T-helper 2 cell treated with Interferon-gamma antibody and Interleukin-4, amounts not matched to agents 100 ng/mL and 5 ng/mL, for 36 hours (primary cell): ENCODE measurements around the gene BMP7. TPM values are rescaled to one million over a fixed set of nuclear protein-coding genes. Genes with fewer than 3 reads are reported as not detected.
"Not testable (repeated sequence)": the region's sequence is repeated elsewhere in the genome, so short reads cannot be mapped to it uniquely, and the experiment has no call there.

ENCODE experiments used
- intact Hi-C: fragments of 100-400 bp; cut with micrococcal nuclease; formaldehyde crosslinking; loops from one replicate; pipeline ENCODE4 v1.15.1; 2023
- total RNA-seq: library from RNA; stranded (reverse); gene quantifications from 2 replicates; pipeline ENCODE4 v1.2.3, GENCODE V29; 2022

Gene BMP7
- total RNA-seq, 1 donor from 2014 or later, result not detected

DNA sequence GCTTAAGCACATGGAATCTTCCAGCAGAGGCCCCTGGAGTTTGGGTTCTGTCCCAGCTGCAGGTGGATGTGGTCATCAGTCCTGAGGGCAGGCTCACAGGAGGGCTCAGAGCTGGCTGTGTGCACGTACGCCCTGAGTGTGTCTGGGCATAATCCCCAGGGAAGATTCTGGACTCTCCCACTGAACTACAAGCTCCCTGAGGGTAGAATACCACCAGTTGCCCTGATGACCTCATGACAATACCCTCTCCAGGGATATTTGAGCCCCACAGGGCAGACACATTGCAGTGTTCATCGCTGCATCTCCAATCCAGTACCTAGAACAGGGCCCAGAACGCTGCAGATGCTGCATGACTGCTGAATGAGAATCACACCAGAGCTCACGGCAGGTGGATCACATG, 92.5 kb downstream of the BMP7 start:
- intact Hi-C loops, result no loop called here

DNA sequence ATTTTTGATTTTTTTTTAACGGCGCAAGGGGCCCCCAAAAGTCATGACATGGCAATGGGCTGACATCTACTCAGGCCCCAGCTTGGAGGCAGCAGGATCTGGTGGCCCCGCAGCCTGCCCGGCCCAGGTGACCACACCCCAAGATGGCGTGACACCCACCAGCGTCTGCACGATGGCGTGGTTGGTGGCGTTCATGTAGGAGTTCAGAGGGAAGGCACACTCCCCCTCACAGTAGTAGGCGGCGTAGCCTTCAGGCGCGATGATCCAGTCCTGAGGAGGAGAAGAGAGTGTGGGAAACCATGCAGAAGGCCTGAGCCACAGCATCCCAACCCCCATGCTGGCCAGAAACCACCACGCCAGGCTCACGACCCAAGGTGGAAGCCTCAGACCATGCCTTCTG, 93.4 kb downstream of the BMP7 start:
- intact Hi-C loops, result no loop called here

DNA sequence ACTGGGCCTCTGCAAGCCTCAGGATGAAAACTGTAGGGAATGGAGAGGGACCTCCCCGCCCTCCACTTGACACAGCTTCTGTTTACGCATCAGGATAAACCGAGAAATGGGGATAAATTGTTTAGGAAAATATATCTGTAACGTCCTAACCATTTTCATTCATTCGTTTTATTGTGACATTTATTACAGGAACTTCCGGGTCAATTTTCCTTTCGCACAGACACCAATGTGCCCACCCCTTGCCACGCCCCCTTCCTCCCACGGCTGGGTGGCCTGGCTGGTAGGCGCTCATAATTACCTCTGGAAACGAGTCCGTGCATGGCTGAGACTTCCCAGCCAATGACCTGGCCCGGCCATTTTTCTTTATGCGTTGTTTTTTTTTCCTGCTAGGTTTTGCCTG, 96.1 kb downstream of the BMP7 start:
- intact Hi-C loops, result no loop called here

DNA sequence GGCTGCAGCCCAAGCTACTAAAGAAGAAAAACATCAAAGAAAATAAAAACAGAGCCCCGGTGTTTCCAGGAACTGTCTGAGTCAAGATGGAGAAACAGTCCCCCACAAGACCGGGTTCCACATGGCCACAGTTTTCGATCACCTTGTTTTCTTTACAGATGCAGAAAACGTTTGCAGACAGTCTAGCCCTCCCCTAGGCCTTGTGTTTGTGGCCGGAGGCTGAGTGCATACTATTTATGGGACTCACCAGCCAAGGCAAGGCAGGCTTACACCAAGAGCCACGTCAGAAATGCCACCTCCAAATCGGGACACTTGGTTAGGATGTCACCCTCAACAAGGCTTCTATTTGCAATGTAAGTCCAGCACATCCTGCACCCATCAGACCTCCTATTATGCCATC, 97.3 kb downstream of the BMP7 start:
- intact Hi-C loops, result no loop called here

DNA sequence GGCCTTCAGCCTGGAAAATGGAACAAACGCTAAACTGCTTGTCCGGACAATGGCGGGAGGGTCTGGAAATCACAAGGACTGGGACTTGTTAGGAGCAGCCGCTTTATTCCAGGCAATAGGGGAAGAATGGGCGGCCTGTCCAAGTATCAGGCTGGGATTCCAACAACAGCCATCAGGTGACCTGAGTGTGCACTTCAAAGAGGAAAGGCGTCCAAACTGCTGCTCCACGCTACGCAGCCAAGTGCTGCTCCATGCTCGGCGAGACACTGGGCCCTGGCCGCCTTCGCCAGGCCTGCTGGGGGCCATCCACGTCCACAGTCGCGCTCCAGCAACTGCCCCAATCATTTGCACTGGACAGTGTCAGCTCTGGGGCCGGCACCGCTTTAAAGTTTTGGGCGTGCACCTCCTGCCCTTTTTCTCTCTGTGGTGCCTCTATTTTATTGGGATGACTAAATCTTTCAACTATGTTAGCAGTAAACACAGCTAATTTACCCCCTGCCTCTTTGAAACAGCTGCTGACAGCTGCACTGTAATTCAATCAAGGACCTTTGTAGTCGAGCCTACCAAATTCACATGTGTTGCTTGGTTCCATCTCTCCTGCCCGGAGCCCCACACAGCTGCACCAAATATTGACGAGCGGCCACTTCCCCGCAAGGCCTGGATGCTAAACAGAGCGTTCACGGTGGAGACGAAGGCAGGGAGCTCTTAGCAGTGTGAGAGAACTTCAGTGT, 98.3 kb downstream of the BMP7 start:
- intact Hi-C loops, result no loop called here

DNA sequence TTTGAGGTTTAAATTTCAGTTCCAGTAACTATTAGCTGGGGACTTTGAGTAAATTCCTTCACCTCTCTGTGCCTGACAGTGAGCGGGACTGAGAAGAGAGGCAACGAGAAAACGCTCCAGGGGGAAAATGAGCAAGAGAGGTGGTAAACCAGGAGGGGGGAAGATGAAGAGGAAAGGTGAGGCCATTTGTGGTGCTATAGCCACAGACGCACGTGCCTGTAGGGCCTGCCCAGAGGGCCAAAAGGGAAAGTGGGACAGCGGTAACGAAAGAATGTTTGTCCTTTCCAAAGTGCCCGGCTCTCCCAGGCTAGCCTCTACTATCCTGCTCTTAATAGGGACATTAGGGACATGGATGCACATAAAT, 99.2 kb downstream of the BMP7 start:
- intact Hi-C loops, result no loop called here

DNA sequence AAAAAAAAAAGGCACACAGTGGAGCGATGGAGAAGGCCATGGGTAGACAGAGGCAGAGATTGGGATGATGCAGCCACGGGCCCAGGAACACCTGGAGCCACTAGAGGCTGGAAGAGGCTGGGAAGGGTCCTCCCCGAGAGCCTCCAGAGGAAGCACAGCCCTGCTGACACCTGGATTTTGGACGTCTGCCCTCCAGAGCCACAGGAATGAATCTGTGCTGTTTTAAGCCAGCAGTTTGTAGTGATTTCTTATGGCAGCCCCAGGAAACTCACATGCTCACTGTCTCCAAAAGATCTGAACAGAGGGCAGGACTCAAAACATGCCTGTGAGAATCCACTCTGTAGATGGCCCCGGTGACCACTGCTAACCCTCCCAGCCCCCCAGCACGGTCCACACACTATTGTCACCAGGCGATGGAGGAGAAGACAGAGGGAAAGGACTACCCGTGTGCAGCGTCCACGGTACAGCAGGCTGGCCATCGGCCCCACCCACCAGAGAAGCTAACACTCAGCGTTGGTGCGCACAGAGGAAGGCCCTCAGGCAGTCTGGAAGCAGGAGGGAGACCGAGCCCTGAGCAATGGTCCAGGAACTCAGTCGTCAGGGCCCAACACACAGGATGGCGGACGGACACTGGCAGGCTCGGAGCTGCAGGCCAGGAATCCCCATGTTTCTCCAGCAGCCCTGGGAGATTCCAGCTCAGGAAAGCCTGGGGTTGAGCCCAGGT, 99.7 kb downstream of the BMP7 start:
- intact Hi-C loops, result no loop called here

DNA sequence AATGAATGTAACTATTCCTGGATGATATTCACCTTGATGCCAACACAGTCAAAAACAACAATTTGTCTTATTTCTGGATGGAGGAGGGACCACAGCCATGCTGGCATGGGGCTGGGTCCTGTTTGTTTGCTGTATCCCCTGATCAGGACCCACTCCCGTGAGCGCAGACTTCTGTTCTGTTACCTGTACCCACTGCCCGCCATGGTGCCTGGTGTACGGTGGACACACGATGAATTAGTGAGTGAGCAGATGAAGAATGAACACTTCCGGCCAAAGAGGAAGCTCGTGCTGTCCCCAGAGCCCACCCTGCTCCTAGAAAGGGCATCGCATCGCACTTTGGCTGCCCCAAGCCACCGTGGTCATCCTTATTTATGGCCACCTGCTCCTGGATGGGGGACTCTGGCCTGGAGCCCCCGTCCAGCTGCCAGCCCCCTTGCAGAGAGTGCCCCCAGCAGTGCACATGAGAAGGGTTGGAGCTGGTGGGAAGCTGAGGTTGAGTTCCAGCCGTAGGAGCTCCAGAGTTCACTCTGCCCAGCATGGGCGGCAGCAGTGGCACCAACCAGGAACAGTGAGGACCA, 100.9 kb downstream of the BMP7 start:
- intact Hi-C loops, result no loop called here

DNA sequence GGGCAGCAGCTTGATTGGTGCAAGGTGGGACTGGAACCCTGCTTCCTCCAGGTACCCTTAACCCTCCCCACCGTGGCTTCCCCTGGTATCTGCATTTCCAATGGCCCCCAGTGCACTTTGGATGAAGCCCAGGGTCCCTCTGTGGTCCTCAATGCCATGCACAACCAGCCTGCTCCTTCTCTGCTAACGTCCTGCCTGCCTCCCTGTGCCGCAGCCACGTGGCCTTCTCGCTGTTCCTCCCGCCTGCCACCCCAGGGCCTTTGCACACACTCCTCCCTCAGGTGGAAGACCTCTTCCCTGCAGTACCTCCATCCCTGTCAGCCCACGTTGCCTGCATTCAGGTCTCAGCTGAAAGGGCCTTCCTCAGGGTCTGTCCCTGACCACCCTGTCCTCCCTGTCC, 101.6 kb downstream of the BMP7 start:
- intact Hi-C loops, result no loop called here

DNA sequence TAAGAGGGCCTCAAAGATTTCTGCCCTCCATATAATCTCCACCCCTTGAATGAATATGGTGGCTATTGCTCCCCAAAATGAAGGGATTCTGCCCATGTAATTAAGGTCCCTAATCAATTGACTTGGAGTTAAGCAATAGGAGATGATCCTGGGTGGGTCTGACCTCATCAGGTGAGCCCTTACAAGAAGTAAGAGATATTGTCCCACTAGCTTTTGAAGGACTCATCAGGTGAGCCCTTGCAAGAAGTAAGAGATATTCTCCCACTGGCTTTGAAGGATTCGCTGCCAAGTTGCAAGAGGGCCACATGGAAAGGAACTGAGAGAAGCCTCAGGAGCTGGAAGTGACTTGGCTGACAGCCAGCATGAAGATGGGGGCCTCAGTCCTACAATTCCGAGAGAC, 103.4 kb downstream of the BMP7 start:
- intact Hi-C loops, result no loop called here

DNA sequence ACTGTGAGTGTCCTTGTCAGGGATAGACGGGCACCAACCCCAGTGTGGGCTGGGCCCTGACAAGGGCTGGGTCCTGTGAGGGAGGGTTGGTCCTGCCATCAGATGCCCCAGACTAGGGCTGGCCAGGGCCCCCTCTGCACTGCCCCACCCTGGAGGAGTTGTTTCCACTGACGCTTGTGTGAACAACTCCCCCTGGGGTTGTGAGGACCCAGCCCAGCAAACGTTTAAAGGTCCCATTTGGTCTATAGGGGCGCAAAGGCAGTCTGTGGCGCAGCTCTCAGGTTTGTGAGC, 104.1 kb downstream of the BMP7 start:
- intact Hi-C loops, result no loop called here

DNA sequence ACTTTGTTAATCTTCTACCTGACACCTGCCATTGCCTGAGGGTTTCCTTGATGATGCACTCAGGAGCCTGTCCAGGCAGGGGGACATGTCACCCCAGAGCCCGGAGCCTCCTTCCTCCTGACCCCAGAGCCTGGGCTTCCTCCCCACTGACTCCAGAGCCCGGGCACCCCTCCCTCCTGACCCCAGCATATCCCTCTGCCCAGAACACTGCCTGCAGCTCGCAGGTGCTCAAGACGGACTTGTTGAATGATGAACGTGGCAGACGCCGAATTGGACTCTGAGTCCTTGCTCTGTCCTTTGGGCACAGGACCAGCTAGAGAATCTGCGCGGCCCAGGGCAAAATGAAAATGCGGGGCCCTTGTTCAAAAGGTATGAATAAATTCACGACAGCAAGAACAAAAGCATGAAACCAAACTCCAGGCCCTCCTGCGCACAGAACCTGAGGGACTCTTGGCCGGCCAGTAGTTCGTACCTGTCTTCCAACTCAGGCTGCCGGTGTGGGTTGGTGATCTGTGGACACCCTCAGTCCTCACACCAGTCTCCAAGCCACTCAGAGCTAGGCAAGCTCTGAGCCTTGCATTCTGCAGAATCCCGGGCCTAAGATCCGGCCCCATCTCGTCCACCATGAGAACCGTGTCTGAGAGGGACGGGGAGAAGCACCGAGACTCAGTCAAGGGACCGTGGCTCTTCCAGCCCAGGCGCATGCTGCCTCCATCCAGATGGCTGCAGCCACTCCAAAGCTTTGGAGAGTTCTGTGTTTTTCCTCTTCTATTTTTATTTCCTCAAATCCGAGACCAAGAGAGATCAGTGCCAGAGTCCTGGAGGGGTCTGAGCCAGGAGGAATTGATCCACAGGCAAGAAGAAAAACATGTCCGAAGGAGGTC, 104.7 kb downstream of the BMP7 start:
- intact Hi-C loops, result no loop called here

DNA sequence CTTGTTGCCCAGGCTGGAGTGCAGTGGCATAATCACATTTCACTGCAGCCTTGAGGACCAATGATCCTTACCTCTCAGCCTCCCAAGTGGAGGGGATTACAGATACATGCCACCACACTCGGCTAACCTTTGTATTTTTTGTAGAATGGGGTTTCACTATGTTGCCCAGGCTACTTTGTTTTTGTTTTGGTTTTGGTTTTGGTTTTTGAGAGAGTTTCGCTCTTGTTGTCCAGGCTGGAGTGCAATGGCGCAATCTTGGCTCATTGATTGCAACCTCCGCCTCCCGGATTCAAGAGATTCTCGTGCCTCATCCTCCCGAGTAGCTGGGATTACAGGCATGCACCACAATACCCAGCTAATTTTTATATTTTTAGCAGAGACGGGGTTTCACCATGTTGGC, 105.5 kb downstream of the BMP7 start:
- intact Hi-C loops, result no loop called here

DNA sequence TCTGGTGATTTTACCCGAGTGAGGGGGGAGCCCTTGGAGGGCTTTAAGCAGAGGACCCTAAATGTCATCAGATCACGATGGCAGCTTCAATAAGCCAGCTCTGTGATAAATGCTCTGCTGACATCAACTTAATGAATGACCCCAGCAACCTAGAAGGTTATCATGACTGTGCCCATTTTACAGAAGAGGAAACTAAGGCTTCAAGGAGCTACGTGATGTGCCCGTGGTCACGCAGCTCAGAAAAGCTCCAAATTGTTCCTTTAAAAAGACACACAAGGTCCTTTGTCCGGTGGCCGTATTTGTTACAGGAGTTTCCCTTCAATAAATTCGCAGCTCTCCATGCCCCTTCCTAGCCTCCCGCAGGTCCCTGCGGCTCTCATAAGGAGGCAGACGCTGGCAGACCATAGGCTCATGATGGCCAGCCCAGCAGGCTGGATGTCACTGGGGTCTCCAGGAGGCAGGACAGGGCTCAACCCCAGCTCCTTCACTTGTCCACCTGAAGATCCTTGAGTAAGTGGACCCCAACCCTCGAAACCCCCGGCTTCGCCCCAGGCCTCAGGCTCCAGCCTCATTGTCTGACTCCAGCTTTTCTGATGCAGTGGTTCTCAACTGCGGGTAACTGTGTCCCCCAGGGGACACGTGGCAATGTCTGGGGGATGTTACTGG, 106.4 kb downstream of the BMP7 start:
- intact Hi-C loops, result no loop called here

DNA sequence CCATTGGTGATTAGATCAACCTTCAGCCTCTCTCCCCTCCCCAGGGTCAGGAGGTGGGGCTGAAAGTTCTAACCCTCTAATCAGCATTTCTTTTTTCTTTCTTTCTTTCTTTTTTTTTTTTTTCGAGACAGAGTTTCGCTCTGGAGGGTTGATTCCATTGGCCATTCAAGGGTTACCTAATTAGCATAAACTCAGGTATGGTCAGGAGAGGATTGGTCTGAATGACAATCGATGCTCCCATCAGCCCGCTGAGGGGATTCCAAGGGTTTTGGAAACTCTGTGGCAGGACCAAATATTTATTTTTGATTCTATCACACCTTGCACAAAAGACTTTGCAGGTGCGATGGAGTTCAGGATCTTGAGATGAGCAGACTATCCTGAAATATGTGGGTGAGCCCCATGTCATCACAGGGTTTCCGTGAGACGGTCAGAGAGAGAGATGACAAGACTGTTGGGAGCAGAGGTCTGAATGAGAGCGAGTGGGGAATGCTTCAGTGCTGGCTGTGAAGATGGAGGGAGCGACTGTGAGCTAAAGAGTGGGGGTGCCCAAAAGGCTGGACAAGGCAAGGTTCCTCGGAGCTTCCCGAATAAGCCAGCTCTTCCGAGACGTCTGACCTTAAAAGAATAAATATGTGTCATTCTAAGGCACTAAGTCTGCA, 107.1 kb downstream of the BMP7 start:
- intact Hi-C loops, result no loop called here

DNA sequence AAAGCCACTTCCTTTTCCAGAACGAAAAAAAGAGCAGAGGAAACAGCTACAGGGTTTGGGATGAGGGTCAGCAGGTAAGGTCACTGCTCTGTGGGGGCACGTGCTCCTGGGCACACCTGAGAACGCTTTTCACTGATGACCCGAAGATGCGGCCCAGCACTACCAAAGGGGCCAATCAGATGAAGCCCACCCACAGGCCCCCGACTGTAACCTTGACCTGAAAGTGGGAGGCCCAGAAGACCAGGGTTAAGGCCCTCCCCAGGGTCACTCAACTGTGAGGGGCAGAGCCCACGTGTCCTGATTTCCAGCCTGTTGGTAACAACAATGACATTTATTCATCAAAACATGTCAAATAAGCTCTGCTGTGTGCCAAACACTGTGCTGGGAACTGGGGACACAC, 108.0 kb downstream of the BMP7 start:
- intact Hi-C loops, result no loop called here

DNA sequence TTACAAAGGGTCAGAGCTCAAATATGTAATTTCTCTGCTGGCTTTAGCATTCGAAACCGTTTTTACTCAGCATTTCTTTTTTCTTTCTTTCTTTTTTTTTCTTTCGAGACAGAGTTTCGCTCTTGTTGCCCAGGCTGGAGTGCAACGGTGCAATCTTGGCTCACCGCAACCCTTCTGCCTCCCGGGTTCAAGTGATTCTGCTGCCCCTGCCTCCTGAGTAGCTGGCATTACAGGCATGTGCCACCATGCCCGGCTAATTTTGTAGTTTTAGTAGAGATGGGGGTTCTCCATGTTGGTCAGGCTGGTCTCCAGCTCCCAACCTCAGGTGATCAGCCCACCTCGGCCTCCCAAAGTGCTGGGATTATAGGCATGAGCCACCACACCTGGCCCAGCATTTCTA, 108.7 kb downstream of the BMP7 start:
- intact Hi-C loops, result not testable (repeated sequence)

DNA sequence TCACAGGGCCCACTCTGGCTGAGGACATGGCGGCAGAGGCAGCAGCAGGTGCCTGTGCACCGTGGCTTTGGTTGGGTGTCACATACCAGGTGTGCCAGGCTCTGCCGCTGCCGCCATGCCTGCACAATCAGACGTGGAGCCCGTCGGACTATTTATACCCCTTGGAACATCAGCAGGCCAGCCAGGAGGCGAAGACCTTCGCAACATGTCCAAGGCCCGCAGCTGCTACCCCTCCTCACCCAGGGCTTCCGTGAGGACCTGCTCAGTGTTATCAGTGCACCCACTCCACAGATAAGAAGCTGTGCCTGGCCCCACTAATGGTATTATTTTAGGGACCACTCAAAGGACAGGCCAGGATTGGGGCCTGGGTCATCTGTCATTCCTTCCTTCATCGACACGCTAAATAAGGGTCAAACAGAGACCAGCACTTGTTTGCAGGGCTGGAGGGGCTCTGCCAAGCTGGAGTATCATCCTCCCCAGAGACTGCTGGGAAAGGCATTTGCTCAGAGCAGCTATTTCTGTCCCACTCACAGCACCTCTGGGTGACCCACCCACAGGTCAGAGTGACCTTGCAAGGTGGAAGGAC, 109.2 kb downstream of the BMP7 start:
- intact Hi-C loops, result no loop called here

DNA sequence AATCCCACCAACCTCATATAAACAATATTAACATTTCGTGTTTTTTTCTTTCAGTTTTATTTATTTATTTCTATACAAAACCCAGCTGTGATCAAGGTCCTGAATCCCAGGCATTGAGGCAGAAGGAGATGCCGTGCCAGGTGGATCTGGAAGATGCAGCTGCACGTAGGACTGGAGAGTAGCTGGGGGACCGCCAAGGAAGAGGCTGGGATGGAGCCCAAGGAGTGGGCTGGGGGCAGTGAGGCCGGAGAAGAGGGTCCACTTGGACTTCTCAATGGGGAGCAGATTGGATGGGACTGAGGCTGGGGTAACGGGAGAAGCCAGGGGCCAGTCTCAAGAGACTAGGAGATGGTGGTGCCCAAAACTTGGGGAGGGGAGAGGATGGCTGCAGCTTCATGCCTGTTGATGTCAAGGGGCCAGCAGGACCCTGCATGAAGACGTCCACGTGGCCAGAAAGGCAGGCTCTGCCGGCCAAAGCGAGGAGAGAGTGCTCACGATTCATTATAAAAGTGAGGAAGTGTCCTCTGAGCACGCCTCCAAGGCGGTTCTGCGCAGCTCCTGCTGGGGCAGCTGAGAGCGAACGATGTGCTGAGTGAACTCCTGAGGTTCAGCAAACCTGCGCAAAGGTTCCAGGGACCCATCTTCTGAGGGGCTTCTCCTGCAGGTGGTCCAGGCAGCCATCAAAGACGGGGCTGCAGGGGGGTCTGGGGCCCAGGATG, 110.3 kb downstream of the BMP7 start:
- intact Hi-C loops, result no loop called here

DNA sequence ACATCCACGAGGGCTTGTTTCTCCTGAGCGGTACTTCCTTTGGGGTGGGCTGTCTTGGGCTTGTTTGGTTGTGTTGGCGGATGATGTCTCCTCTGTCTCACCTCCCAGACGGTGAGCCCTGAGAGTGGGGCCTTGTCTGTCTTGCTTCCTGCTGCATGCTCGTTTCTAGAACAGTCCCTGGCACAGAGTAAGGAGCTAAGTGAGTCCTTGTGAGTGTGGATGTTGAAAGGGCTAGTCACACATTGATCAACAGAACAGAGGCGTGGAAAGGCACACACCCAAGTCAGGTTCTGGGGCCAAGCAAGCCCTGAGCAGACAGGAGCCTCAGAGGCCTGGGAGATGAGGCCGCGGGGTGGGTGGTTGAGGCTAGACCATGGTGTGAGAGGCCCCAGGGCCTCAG, 111.0 kb downstream of the BMP7 start:
- intact Hi-C loops, result no loop called here
